Measurements from ENCODE around the gene ZNF485.
"Not testable (repeated sequence)": the region's sequence is repeated elsewhere in the genome, so short reads cannot be mapped to it uniquely, and the experiment has no call there.

Gene ZNF485

DNA sequence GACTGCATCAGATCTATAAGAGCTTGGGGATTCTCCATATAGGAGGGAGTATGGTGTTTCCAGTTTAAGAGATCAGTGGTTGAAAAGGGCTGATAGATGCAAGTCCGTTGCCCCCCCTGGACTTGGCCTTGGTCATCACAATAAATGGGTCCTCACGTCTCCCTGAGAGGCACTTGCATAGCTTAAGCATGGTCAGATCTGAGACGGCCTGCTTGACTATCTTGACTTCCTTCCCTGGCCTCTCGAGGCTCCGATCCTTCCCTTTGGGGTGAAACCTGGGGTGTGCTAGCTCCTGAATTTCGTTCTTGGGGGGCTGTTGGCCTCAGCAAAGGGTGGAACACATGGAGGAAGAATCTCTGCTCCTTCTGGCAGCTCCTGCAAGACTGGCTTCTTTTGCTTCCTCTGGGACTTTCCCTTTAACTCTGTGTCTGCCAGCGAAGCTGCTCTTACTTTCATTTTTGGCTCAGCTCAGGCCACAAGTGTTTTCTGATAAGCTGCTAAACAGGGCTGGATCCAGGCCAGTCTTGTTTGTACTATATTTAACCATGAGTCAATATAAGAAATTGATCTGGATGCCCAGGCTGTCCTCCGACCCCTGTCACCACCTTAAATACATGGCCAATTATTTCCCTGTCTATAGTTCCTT is 11.2 kb upstream of the ZNF485 start:
- no peak overlapping the region for H3K27ac ChIP-seq
- no peak for TF ChIP-seq ZFX (IDR thresholded peaks at IDR 0.05)

GRCh38 chr10:43595739-43596298 is 10.4 kb upstream of the ZNF485 start:
- no peak for TF ChIP-seq ZFX (IDR thresholded peaks at IDR 0.05)
- TF ChIP-seq, protein P1, sequence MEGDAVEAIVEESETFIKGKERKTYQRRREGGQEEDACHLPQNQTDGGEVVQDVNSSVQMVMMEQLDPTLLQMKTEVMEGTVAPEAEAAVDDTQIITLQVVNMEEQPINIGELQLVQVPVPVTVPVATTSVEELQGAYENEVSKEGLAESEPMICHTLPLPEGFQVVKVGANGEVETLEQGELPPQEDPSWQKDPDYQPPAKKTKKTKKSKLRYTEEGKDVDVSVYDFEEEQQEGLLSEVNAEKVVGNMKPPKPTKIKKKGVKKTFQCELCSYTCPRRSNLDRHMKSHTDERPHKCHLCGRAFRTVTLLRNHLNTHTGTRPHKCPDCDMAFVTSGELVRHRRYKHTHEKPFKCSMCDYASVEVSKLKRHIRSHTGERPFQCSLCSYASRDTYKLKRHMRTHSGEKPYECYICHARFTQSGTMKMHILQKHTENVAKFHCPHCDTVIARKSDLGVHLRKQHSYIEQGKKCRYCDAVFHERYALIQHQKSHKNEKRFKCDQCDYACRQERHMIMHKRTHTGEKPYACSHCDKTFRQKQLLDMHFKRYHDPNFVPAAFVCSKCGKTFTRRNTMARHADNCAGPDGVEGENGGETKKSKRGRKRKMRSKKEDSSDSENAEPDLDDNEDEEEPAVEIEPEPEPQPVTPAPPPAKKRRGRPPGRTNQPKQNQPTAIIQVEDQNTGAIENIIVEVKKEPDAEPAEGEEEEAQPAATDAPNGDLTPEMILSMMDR (conservative IDR thresholded peaks at IDR 0.05): no peak
- H3K27ac ChIP-seq: no peak overlapping the region

- TF ChIP-seq, protein P1 (conservative IDR thresholded peaks at IDR 0.05): no peak
- no peak for TF ChIP-seq ZFX (IDR thresholded peaks at IDR 0.05)
These were observed 9.7 kb upstream of the ZNF485 start for GRCh38 chr10:43596546-43596945.

GRCh38 chr10:43598446-43598845 is 7.8 kb upstream of the ZNF485 start:
- TF ChIP-seq ZFX (IDR thresholded peaks at IDR 0.05): no peak
- TF ChIP-seq, protein P1 (conservative IDR thresholded peaks at IDR 0.05): no peak
- H3K27ac ChIP-seq: no peak overlapping the region

More at GRCh38 chr10:43596546-43596945, 9.7 kb upstream of the ZNF485 start:
- no peak overlapping the region for H3K27ac ChIP-seq

DNA sequence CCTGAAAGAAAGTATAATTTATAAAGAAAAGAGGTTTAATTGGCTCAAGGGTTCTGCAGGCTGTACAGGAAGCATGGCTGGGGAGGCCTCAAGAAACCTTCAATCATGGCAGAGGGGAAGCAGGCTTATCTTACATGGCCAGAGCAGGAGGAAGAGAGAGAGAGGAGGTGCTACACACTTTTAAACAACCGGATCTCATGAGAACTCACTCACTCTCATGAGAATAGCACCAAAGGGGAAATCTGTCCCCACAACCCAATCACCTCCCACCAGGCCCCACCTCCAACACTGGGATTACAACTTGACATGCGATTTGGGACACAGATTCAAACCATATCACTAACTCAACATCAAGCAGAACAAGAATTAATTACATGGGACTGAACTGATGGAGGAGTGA is 6.9 kb upstream of the ZNF485 start:
- no peak overlapping the region for H3K27ac ChIP-seq

GRCh38 chr10:43601576-43601975 is 4.7 kb upstream of the ZNF485 start:
- H3K27ac ChIP-seq: not testable (repeated sequence)

More for the DNA sequence above, 6.9 kb upstream of the ZNF485 start:
- no peak for TF ChIP-seq ZFX (IDR thresholded peaks at IDR 0.05)
- TF ChIP-seq, protein P1 (conservative IDR thresholded peaks at IDR 0.05): no peak

- peak overlapping the region; percentile 95 for H3K27ac ChIP-seq
- TF ChIP-seq, protein P1 (conservative IDR thresholded peaks at IDR 0.05): no peak
- TF ChIP-seq ZFX (IDR thresholded peaks at IDR 0.05): no peak
These were observed 352 bp upstream of the ZNF485 start for GRCh38 chr10:43605850-43606322.

DNA sequence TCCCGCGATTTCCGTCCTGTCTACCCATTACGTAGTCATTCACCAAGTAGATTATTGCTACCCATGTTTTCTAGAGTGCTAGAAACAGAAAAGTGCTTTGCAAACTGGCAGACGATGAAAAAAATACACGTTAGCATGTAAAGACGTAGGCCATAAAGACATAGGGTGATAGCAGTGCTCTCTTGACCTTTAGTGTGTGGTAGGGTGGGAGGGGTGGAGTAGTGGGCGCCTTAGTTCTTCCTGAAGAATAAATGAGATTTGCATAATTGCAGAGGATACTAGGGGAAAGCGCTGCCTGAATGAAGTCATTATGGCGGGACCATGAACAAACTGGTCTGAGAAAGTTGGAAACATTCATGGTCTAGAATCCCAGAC is 948 bp downstream of the ZNF485 start:
- TF ChIP-seq ZFX (IDR thresholded peaks at IDR 0.05): no peak
- TF ChIP-seq, protein P1 (conservative IDR thresholded peaks at IDR 0.05): no peak
- H3K27ac ChIP-seq: peak overlapping the region; percentile 95

Data from C4-2B (cell line).